ENCODE data around the gene DLST.

The DLST gene

DNA sequence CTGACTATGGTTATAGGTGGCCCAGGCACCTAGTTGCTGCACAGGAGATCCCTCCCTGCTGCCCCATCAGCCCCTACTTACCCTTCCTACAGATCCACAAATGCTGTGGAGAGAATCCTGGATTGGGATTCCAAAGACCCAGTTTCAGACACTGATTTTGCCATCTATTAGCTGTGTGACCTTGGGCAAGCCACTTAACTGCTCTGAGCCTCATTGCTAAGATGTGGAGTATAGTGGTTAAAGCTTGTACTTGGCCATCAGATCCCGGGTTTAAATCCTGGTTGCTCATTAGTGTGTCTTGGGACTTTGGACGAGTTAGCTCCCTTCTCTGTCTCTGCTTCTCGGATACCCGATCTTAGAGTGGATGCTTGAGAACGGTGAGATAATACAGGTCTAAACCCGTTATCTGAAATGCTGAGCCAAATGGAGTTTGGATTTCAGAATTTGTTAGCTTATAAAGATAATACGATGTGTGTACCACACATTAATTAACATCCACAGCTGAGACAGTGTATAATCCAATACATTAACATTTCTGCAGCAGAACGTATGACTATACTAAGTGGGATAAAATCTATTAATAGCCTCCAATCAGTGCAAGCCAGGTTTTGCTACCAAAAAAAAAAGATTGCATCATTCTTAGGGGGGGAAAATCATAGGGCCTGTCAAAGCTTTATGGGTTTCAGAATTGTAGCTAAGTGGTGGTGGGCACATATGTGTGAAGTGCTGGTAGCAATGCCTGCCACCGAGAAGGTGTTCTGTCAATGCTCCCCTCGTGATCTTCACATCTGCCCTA lies 21.8 kb upstream of the DLST start:
- DNase-seq (ENCODE audit: extremely low spot score, insufficient read length, low read depth): no peak
- no peak for FAIRE-seq

DNA sequence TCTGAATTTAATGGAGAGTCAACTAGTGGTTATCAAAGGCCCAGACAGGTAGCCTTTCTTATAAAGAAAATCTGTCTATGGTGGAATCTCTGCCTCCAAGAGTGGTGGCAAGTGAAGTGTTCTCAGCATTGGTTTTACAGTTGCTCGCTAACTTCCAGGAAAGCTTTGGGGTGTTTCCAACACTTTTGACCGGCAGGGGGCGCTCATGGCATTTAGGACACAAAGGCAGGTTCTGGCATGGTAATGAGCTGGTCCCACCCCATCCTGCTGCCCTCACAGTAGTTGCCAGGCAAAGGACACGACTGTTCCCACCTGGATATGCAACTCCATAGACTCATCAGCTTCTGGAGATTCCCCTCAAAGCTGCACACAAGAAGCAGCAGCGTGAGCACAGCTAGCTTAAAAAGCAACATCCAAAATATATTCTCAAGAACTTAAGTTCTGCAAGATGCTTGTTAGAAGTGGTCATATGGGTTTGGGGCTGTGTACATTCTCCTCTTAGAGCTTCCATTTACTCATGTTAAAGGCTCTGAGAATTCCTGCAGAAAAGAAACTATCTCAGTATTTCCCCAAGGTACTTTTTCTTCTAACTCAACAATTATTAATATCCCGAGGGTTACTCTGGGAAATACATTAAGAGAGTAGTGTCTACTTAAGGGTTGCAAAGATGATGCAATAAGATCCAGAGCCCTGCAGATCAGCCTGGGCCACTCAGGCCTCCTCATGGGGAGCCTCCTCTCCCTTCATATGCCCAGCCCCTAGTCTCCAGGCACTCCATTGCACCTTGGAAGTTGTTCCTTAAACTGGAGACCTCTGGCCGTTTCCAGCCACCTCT lies 20.6 kb upstream of the DLST start:
- FAIRE-seq: peak; percentile 90
- peak; percentile 56 for DNase-seq (ENCODE audit: extremely low spot score, insufficient read length, low read depth)

- FAIRE-seq (no peak), DNase-seq (ENCODE audit: extremely low spot score, insufficient read length, low read depth) (no peak)
These were observed 20.0 kb upstream of the DLST start for GRCh38 chr14:74861734-74862090.

DNA sequence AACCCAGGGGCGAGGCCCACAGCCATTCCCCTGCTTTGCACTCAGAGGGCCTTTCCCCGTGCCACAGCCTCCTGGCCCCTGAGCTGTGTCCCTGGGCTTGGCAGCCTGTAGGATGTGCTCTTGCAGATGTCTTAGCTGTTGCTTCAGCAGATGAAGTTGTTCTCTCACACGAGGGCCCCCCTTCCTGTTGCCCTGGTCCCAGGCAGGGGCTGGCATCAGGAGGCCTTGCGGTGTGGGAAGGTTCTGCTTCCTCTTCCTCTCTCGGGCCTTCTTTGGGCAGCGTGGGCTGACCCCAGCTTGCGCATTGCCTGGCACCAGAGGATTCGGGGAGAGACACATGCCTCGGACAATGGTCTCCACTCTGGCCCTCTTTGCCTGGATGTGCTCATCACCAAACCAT lies 18.4 kb upstream of the DLST start:
- FAIRE-seq: no peak
- DNase-seq (ENCODE audit: extremely low spot score, insufficient read length, low read depth): no peak

DNA sequence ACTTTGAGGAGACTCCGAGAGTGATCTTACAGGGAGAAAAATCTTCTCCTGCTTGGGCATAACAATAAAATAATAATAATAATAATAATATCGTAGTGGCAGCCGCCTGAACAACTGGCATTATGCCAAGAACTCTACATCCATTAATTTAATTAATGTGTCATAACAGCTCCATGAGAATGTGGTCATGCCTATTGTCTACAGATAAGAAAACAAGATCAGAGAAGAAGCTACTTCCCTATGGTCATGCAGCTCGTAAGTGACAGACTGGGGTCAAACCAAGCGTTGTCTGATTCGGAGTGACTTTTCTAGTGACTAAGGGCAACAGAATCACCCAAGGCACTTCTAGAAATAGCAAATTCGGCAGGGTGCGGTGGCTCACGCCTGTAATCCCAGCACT lies 17.5 kb upstream of the DLST start:
- FAIRE-seq: no peak
- no peak for DNase-seq (ENCODE audit: extremely low spot score, insufficient read length, low read depth)

- DNase-seq (ENCODE audit: extremely low spot score, insufficient read length, low read depth): no peak
- FAIRE-seq: no peak
These were observed 16.6 kb upstream of the DLST start for GRCh38 chr14:74865156-74865555.

GRCh38 chr14:74866708-74867389 lies 14.9 kb upstream of the DLST start:
- no peak for FAIRE-seq

DNA sequence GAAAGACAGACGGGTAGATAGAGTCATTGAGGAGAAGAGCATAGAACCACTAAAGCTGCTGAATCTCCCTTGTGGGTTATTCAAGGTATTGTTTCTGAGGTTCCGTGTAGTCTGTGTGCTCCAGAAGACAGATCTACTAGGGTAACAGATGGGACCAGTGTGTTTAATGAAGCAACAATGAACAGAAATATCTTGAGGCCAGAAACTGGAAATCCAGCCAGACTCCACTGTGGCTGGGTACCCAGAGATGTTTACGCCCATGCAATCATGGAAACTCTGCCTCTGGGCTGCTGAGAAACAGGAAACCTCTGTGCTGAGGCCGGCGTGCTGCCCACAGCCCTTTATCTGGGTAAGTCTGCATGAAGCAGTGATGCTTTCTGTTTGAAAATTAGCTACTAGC lies 14.0 kb upstream of the DLST start:
- DNase-seq (ENCODE audit: extremely low spot score, insufficient read length, low read depth) (no peak), FAIRE-seq (peak; percentile 72)

More at GRCh38 chr14:74866708-74867389, 14.9 kb upstream of the DLST start:
- DNase-seq (ENCODE audit: extremely low spot score, insufficient read length, low read depth): no peak

- no peak for DNase-seq (ENCODE audit: extremely low spot score, insufficient read length, low read depth)
- FAIRE-seq: no peak
These were observed 13.0 kb upstream of the DLST start for GRCh38 chr14:74868739-74869138.

- FAIRE-seq: no peak
- no peak for DNase-seq (ENCODE audit: extremely low spot score, insufficient read length, low read depth)
These were observed 9.9 kb upstream of the DLST start for GRCh38 chr14:74871819-74872218.

DNA sequence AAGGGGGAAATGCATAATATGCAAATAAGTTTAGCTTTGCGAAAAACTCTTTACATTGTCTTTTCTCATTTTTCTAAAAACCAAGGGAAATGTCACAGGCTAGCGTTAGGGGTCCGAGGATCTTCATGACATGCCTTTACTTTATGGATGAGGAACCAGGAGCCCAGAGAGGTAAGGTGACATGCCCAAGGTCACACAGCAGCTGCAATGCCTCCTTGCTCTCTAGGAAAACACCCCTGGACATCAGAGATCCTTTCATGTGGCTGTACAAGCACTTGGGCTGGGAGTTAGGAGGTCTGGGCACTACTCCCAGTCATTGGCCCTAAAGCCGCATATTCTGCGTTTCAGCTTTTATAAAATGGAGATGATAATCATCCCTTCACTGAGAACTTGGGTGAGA lies 6.5 kb upstream of the DLST start:
- FAIRE-seq (no peak), DNase-seq (ENCODE audit: extremely low spot score, insufficient read length, low read depth) (no peak)

- DNase-seq (ENCODE audit: extremely low spot score, insufficient read length, low read depth) (no peak), FAIRE-seq (no peak)
These were observed 5.5 kb upstream of the DLST start, which contains the start of gene PROX2 for GRCh38 chr14:74875941-74876913. PROX2 (minus strand) TSS chr14:74876145; CDS start chr14:74863834, 12,311 bp downstream.

DNA sequence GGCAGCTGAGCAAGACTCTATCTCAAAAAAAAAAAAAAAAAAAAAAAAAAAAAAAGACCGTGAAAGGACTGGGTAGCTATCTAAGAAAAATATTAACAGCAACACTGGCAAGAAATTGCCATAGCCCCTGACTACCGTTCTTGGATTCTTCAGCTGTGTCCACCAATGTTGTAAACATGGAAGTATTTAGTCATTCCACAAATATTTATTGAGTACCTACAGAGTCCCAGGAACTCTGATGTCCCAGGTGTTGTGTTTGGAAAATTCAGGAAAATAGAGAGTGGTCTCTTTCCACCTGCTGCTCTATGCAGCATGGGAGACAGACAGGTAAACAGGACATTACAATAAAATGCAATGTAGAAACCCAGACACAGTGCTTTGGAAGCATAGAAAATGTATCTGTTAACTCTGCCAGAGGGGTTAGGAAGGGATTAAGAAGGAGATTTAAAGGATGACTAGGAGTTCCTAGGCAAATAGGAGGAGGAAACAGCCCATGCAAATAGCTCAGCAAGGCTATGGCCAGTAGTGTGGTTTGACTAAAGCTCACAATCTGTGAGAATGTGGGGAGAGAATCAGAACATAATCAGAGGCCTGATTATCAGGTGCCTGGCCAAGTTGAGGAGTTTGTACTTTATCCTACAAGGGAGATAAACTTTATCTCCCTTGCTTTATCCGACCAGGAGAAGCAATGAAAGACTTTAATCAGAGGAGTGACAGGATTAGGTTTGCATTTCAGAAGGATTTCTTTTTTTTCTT lies 2.1 kb upstream of the DLST start:
- DNase-seq (ENCODE audit: extremely low spot score, insufficient read length, low read depth) (no peak), FAIRE-seq (no peak)

GRCh38 chr14:74882103-74882920 lies 596 bp downstream of the DLST start:
- peak; percentile 14 for DNase-seq (ENCODE audit: extremely low spot score, insufficient read length, low read depth)
- no peak for FAIRE-seq

DNA sequence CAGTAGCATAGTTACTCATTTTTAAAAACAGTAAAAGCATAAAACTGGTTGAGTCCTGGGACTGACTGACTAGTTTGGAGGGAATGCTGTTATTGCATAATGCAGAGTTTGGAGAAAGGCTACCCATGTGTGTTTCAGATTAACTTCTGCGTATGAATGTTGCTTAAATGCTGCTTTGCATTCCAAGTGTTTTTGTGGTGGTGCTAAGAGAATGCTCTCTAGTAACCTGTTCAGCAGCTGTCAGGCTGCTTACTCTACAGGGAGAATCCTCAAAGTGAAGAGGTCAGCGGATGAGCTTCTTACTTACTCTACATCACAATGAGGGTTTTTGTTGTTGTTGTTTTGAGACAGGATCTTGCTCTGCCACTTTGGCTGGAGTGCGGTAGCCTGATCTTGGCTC lies 4.3 kb downstream of the DLST start:
- DNase-seq (ENCODE audit: extremely low spot score, insufficient read length, low read depth) (no peak), FAIRE-seq (no peak)

DNA sequence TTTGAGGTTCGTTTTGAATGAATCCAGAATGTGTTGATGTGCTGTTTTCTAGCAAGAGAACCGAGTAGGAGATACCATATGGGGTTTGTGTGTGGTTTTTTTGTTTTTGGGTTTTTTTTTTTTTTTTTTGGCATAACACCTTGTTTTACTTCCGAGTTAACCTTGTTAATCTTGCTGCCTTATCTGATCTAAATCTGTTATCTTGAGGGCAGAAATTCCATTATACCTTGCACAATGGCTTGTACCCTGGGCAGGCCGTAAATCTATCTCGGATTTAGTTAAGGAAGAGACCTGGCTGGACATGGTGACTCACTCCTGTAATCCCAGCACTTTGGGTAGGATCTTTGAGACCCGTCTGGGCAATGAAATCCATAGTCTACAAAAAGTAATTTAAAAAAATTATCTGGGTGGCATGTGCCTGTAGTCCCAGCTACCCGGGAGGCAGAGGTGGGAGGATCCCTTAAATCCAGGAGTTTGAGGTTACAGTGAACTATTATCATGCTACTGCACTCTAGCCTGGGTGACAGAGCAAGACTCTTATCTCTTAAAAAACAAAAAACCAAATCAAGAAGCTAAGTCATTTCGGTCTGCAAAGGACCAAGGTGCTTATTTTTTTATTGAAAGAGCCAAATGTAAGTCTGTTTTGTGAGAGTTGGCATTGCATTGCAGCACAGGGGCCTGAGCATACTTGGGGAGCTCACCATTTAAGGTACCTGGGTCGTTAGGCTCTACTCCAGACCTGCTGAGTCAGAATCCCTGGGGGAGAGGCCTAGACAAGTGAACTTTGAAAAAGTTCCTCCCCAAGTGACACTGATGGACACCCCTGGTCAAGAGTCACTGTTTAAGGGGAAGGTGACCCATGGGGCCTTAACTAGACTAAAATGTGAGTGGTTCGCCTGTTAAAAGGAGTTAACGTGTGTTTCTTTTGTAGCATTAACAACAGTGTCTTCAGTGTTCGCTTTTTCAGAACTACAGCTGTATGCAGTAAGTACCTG lies 6.7 kb downstream of the DLST start:
- FAIRE-seq: no peak
- no peak for DNase-seq (ENCODE audit: extremely low spot score, insufficient read length, low read depth)

GRCh38 chr14:74890262-74890661 lies 8.5 kb downstream of the DLST start:
- DNase-seq (ENCODE audit: extremely low spot score, insufficient read length, low read depth) (no peak), FAIRE-seq (no peak)

Data from GM18507 (cell line).